GM21381 (cell line): Measurements from ENCODE around the gene NOTCH2.

Experiments
- ATAC-seq: cut with Tn5 transposase; IDR thresholded peaks from one replicate; pipeline ENCODE4 v1.9.1; 2021; ENCODE audit warnings: mild to moderate bottlenecking, moderate library complexity; ENCODE audit not compliant: unreplicated experiment

Gene NOTCH2

DNA sequence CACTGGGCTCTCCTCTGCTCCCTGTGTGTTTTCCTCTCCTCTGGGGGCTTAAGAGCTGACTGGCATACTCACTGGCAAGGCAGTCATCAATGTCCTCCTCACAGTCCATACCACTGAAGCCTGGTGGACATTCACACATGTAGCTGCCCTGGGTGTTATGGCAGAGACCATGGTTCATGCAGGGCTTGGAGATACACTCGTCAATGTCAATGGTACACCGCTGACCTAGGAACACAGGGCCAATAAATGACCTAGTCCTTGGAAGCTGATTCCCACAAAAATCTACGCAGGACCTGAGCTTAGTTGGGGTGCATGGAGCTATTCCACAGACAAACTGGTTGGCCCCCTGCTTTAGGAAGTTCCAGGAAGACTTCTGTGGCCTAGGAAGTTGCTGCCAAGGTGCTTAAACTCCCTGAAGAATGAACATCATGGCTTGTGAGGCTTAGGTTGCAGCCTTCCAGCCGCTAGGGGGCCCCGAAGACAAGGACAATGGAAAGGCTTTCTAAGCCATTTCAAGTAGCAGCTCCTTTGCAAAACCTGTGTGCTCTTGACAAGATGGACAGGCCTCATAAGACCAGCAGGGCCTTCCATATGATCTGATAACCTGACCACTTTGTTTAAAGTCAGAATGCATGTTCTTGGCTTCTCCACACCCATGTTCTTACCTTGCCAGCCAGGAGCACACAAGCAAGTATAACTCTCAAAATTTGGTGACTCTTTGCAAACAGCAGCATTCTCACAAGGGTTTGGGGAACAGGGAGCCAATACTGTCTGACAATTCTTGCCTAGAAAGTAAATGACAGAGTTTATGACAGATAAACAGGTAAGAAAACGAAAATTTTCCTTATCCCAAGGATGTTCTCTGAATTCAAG lies 120.9 kb downstream of the NOTCH2 start:
- ATAC-seq: peak; percentile 60

DNA sequence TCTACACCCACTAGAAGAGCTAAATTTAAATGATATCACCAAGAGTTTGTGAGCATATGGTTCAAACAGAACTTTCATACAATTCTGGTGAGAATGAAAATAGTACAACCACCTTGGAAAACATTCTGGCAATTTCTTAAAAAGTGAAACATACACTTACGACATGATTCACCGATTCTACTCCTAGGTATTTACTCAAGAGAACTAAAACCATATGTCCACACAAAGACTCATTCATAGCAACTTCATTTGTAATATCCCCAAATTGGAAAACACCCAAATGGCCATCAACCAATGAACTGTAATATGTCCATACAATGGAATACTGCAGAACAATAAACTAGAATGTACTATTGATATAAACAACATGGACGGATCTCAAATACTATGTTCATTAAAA lies 122.0 kb downstream of the NOTCH2 start:
- ATAC-seq: no peak

DNA sequence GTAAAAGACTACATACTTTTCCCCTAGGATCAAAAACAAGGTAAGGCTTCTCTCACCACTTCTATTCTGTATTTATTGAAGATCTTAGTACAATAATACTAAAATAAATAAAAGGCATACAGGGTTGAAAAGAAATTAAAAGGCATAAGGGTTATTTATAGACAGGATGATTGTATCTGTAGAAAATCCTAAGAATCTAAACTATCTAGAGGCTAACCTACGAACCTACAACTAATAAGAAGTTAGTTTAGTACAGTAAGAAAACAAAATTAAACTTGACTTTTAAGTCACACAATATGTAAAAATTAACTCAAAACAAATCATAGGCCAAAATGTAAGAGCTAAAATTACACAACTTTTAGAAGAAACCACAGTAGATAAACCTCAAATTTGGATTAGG lies 122.7 kb downstream of the NOTCH2 start:
- no peak for ATAC-seq

DNA sequence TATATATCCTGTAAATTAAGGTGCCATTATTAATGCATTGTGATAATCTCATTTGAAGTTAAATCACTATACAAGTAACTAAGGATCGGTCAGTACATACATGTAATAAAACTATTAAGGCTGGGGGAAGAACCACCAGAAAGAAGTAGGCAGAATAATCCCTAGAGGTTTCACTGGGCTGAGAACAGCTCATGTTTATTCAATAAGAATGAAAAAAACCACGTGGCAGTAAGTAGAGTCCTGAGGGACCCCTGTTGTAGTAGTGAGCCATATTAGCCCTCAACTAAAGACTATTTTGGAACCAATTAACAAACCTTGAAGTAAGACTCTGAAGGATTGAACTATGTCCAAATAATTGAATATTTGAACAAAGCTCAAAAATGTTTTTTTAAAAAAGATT lies 126.2 kb downstream of the NOTCH2 start:
- ATAC-seq: no peak

DNA sequence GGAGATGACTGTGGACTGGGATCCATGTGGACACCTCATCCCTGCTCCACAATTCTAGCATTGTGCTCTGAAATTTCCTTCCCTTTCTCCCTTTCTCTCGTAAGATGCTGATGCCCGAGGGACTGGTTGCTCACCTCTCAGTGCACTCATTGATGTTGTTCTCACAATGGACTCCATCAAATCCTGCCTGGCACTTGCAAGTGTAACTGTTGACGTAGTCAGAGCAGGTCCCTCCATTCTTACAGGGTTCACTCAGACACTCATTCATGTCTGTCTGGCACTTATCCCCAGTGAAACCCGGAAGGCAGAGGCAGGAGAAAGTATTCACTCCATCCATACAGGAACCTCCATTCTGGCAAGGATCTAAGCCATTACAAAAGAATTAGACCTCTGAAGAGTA lies 128.1 kb downstream of the NOTCH2 start:
- no peak for ATAC-seq

DNA sequence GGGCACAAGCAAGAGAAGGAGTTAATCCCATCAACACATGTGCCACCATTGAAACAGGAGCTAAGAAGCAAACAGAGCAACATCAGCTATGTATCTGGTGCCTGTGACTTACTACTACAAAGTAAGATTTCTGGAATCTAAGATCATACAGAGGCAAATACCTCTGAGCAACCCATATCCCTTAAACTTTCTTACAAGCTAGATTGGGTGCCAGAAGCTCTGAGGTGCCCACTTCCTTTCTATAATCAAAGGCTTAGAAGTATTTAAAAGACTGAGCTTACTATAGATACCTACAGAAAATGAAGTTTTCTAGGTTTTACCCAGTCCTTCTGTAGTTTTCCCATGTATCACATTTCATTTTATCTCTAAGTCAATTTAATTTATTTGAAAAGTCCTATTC lies 128.8 kb downstream of the NOTCH2 start:
- ATAC-seq: no peak

DNA sequence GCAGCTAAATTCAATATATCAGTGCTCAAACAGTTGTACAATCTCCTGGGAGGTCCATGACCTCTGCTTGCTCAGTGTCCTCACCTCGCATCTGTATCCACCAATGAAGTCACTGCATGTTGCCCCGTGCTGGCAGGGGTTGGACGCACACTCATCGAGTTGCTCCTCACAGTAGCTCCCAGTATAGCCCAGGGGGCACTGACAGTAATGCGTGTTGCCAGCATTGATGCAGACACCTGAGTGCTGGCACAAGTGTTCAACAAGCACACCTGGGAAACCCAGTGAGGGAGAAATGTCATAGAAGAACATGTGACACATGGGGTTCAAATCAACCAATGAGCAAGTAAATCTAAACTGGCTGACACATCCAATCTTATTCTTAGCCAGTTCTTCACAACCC lies 132.3 kb downstream of the NOTCH2 start:
- no peak for ATAC-seq

DNA sequence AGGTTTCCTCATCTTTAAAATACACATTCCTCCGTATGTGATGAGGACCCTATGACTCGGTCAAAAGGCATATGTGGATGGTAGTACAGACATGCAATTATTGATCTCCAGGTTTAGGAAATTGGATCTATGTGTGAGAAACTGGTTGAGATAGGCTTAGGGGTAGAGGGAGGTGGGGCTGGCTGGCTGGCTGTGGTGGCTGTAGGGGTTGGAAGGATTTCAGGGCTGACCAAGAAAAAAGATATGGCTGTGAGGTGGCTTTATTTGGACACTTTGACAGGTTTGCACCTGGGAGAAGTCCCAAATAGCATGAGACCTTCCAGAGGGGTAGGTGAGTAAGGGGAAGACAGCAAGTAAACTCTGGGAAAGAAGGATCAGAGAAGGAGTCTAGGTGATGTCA lies 133.5 kb downstream of the NOTCH2 start:
- no peak for ATAC-seq

DNA sequence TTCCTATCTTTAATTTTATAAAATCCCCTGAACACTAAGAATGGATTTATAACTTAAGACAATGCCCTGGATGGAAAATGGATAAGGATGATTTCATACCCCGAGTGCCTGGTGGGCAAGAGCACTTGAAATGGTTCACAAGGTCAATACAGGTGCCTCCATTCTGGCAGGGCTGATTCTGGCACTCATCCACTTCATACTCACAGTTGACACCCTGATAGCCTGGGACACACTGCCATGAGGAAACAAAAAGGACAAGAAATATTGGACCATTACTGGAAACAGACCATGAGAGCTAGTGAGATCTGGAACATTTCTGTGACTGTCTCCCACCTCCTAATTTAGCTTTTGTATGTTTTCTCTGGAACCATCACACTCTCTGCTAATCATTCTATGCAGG lies 134.1 kb downstream of the NOTCH2 start:
- no peak for ATAC-seq

DNA sequence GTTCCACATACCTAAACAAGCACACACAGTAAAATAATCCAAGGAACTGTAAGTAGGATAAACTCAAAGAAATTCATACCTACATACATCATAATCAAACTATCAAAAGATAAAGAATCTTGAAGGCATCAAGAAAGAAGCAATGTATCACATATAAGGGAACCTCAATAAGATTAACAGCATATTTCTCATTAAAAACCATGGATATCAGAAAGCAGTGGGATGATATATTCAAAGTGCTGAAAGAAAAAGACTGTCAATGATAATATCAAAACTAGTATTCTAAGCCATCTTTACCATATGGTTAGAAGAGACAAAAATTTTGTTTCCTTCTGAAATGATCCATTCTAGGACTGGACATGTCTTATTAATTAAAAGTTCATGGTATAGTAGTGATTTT lies 136.1 kb downstream of the NOTCH2 start:
- ATAC-seq: no peak

DNA sequence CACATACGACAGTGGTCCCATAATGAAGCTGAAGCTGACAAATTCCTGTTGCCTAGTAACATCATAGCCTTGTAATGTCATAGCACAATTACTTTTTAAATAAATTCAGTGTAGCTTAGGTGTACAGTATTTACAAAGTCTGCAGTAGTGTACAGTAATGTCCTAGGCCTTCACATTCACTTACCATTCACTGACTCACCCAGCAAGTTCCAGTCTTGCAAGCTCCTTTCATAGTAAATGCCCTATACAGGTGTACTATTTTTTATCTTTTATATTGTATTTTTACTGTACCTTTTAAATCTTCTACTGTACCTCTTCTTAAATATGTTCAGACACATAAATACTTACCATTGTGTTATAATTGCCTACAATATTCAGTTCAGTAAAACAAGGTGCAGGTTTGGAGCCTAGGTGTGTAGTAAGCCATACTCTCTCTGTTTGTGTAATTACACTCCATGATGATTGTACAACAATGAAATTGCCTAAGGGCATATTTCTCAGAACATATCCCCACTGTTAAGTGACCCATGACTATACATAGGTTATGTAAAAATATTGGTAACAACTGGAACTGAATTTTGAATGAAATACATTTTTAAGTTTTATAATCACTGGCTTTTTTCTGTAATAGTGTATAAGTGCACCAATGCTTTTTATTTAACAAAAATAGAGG lies 139.7 kb downstream of the NOTCH2 start:
- ATAC-seq: no peak

DNA sequence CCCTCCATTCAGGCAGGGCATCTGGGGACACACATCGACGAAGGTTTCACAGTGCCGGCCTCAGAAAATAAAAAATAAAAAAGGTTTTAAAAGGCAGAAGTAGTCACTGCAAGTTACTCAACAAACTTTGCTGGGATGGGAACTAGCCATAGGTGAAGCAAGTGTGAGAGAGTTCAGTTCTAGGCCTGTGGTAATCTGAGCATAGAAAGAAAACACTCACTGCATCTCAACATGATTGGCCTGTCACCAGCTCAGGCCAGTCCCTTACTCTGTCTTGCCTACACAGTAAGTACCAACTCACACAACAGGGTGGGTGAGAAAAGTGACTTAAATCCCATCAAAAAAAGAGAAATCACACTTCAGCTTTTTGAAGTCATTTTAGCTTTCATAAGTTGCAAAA lies 142.9 kb downstream of the NOTCH2 start:
- ATAC-seq: no peak

DNA sequence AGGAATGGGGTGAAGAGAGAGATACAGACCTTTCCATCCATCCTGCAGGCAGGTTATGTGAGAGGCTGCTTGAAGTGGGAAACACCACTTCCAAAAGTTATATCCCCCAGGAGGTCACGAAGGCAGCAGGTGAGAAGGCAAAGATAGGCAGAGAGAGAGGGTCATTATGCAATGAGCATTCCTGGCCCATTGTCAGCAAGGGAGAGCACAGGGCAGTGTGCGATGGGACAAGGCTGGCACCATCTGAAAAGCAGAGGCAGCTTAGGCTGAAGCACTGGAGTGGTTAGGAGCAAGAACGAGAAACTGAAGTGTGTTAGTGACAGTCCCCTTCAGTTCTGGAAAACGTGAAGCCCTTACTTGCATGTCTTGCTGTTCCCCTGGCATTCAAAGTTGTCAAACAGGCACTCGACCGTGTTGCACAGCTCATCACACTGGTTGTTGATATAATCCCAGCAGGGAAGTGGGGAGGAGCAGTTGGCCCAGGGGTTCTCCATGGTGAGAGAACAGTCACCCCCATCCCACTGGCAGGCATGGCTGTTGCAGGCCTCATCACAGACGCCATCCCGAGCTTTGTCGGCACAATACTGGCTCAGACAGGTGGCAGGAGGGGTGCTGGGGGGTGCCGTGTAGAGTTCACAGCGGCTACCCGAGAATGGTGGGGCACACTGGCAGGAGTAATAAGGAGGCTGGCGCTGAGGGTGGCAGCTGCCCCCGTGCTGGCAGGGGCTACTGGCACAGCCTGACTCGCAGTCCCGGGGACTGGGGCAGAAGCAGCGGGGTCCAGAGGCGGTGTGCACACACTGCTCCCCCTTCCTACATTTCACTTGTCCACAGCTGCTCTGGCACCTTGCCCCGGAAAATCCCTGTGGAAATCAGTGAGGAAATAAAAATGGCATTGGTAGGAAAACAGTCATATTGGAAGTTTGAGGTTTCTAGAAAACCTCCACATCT lies 144.2 kb downstream of the NOTCH2 start:
- no peak for ATAC-seq

DNA sequence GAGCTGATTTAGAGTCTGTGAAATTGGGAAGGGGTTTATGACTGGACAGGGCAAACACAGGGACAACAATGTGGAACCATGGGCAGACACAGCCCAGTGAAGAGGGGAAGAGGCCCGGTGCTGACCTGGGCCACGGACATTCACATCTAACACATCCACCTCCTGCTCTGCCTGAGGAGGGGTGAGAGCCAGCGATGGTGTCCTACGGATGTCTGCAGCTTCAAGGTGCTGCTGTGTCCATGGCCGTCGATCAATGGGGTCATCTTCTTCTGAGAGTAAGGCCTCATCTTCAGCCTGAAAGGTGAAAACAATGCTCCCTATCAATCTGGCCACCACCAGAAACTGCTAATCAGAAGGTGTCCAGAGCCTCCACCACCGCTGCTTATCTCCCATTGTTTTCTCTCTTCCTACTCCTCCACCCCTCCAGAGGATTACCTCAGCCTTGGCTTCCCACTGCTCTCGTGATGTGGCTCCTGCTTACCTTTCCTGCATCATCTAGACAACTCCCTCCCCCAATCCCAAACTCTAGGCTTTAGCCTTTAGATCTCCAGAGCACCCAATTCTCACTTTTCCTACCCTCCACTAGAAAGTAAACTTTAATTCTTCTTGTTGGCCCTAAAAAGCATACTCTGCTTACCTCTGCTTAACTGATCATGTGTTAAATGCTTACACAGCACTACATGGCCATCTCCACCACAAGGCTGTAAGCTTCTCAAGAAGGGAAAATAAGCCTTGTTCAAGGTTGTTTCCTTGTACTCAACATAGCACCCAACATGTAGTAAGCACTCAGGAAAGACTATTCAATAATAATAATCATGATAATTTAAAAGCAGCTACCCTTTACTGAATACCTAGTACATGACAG lies 149.1 kb downstream of the NOTCH2 start:
- no peak for ATAC-seq

DNA sequence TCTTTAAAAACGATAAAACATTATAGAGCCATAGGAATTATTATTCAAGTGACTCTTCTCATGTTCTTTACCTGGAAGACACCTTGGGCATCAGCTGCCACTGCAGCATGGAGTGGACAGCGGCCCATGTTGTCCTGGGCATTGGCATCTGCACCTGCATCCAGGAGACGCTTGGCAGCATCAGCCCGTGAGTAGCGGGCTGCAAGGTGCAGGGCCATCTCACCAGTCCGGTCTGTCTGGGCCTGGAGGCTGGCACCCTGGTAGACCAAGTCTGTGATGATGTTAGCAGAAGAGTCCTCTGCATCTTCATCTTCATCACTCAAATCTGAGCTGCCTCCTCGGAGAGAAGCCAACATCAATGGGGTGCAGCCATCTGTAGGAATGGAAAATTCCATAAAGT lies 150.2 kb downstream of the NOTCH2 start:
- ATAC-seq: no peak

DNA sequence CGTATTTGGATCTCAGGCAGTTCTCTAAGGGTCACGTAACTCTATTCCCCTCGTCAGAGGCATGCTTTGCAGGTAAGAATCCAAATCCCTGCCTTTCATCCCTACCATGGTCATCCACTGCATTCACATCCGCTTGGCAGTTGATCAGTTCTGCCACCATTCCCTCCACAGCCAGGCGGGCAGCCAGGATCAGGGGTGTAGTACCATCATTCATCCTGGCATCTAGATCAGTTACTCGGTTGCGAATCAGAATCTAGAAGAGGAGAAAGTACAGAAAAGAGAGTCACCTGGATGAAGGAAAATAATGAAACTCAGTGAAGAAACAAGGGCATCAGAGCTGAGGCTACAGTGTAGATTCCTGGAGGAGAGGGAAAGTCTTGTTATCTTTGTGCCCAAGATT lies 151.2 kb downstream of the NOTCH2 start:
- ATAC-seq: no peak

DNA sequence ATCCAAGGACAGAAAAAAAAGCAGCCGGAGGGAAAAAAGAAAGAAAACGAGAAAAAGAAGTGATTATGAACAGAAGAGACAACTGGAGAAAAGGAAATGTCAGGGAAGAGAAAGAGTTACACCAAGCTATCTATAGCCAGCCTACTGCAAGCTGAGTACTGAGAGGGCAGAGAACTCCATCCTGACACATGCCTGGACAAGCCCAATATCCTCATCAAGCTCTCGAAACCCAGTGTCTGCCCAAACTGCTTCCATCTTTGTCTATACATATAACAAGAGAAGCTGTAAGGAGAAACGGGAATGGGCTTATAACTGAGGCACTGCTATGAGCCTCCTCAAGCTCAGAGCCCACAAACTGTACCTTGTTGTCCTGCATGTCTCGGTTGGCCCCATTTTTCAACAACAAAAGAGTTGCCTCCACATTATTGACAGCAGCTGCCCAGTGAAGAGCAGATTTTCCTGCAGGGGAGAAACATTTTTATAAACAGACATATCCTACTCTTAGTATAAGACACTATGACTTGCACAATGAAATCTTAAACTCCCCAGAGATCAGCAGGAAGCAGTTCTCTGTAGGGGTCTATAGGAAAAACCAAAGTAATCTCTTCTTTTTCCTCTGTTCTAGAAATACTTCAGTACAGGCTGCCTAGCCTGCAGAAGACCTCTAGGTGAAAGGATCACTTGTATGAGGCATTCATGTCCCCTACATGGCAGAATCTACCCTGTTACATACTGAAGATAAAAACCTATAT lies 152.0 kb downstream of the NOTCH2 start:
- no peak for ATAC-seq

DNA sequence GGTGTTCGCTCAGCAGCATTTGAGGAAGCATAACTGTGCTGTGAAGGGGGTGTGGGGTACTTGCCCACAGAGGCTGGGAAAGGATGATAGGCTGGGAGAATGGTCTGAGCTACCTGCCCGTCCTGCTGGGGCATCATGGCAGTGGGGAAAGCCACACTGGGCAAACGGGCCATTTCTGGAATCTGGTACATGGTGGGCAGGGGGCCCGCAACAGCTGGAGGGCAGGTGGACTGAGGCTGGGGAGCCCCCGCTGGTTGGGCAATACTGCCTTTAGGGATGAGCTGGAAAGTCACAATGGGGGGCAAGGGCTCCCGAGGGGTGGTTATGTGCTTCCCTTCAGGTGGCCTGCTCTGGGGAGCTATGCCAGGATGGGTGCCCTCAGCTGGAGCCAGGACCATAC lies 153.9 kb downstream of the NOTCH2 start:
- no peak for ATAC-seq

DNA sequence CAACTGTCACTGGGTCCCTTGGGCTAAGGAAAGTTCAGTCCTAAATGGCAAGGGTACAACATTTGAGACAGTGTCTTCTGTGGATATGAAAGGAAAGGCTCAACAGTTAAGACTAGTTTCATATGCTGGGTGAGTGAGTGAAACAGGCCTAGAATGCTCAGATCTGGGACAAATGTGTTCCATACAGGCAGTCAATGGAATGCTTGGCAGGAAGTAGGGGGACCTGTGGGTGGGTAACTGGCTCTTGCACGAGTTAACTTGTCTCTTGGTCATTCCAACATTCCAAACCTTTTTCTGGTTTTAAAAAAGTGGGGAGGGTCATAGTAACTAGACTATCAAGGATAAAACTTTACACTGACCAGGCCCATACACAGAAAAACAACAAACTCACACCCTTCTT lies 155.4 kb downstream of the NOTCH2 start:
- ATAC-seq: no peak

DNA sequence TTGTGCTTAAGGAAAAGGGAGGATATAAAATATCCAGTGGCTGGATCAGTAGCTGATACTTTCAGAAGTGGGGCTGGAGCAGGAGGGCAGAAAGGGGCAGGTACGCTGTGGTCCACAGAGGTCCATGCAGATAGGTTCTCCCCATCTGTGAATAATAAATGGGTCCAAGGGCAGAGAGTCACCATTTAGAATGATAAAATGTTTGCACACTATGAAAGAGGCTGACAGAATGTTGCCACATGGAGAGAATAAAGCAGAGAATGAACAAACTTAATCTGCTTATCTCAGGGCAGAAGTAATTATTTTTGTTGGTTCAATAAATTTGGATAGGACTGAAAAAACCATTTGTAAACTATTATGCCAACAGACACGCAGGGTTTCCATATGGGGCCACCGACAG lies 156.5 kb downstream of the NOTCH2 start:
- no peak for ATAC-seq
